Stimulated activated CD8-positive, alpha-beta memory T cell treated with anti-CD3 and anti-CD28 coated beads, Interleukin-15, amount 100 ng/mL, for 48 hours (primary cell): ENCODE results near the gene RPL41.
"Not testable (repeated sequence)": the region's sequence is repeated elsewhere in the genome, so short reads cannot be mapped to it uniquely, and the experiment has no call there.

Source experiments
- DNase-seq, 2 donors: peaks; one replicate each; pipeline ENCODE4 v3.0.0-alpha.2; 2020; ENCODE audit warnings: low read depth in 2 of 2

The RPL41 gene

GRCh38 chr12:56116267-56117081 is at the start of gene RPL41:
Gene RPL41, plus strand, starts transcription at chr12:56116633.
- peak; percentile 87 for DNase-seq

- no peak for DNase-seq
These were observed 44.8 kb upstream of the RPL41 start for GRCh38 chr12:56071648-56072047.

GRCh38 chr12:56074396-56074795 is 42.0 kb upstream of the RPL41 start:
- DNase-seq: no peak

- not testable (repeated sequence) for DNase-seq
These were observed 38.5 kb upstream of the RPL41 start for GRCh38 chr12:56077966-56078365.

GRCh38 chr12:56078427-56078826 is 38.0 kb upstream of the RPL41 start:
- DNase-seq: no peak

- peak; percentile 21 to 25 for DNase-seq
These were observed 37.3 kb upstream of the RPL41 start for GRCh38 chr12:56078931-56079722.

GRCh38 chr12:56079723-56080555 is 36.5 kb upstream of the RPL41 start, which contains the start of gene ERBB3:
Gene ERBB3, plus strand, starts transcription at chr12:56080165. Its CDS starts 136 bp downstream, at chr12:56080301.
- peak; percentile 55 to 58 for DNase-seq

GRCh38 chr12:56080556-56081138 is 35.8 kb upstream of the RPL41 start:
- DNase-seq: no peak

- DNase-seq: no peak
These were observed 34.8 kb upstream of the RPL41 start for GRCh38 chr12:56081393-56082347.

GRCh38 chr12:56082382-56082781 is 34.1 kb upstream of the RPL41 start:
- no peak for DNase-seq

GRCh38 chr12:56082967-56083366 is 33.5 kb upstream of the RPL41 start:
- no peak for DNase-seq

DNA sequence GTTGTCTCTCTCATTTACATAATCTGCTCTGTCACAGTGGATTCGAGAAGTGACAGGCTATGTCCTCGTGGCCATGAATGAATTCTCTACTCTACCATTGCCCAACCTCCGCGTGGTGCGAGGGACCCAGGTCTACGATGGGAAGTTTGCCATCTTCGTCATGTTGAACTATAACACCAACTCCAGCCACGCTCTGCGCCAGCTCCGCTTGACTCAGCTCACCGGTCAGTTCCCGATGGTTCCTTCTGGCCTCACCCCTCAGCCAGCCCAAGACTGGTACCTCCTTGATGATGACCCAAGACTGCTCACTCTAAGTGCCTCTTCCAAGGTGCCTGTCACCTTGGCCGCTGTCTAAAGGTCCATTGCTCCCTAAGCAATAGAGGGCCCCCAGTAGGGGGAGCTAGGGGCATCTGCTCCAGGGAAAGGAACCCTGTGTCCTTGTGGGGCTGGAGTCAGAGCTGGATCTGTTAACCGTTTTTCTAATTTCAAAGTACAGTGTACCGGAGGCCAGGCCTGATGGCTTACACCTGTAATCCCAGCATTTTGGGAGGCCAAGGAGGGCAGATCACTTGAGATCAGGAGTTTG is 31.4 kb upstream of the RPL41 start:
- DNase-seq: peak in 1 of 2 donors; percentile 22

GRCh38 chr12:56086096-56086495 is 30.3 kb upstream of the RPL41 start:
- no peak for DNase-seq

GRCh38 chr12:56086608-56087007 is 29.8 kb upstream of the RPL41 start:
- no peak for DNase-seq

GRCh38 chr12:56087220-56087619 is 29.2 kb upstream of the RPL41 start:
- DNase-seq: no peak

GRCh38 chr12:56097738-56098137 is 18.7 kb upstream of the RPL41 start:
- no peak for DNase-seq

DNA sequence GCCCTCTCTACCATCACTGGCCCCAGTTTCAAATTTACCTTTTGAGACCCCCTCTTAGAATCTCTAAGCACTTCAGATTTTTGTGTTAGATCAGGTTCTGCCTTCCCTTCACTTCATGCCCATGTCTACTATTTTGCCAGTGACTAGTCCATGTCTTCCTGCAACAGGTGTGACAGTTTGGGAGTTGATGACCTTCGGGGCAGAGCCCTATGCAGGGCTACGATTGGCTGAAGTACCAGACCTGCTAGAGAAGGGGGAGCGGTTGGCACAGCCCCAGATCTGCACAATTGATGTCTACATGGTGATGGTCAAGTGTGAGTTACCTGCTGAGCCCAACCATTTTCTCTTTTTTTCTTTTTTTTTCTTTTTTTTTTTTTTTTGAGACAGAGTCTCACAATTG is 17.8 kb upstream of the RPL41 start:
- no peak for DNase-seq

- no peak for DNase-seq
These were observed 16.6 kb upstream of the RPL41 start for GRCh38 chr12:56099787-56100186.

DNA sequence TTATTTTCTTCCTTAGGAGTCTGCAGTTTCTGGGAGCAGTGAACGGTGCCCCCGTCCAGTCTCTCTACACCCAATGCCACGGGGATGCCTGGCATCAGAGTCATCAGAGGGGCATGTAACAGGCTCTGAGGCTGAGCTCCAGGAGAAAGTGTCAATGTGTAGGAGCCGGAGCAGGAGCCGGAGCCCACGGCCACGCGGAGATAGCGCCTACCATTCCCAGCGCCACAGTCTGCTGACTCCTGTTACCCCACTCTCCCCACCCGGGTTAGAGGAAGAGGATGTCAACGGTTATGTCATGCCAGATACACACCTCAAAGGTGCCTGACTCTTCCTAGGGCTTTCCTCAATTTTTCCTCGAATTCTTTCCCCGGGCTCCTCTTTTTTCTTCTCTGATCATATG is 15.4 kb upstream of the RPL41 start:
- DNase-seq: no peak

DNA sequence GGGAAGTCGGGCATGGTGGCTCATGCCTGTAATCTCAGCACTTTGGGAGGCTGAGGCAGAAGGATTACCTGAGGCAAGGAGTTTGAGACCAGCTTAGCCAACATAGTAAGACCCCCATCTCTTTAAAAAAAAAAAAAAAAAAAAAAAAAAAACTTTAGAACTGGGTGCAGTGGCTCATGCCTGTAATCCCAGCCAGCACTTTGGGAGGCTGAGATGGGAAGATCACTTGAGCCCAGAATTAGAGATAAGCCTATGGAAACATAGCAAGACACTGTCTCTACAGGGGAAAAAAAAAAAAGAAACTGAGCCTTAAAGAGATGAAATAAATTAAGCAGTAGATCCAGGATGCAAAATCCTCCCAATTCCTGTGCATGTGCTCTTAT is 13.8 kb upstream of the RPL41 start:
- no peak for DNase-seq
